Calu3 (cell line): Measurements from ENCODE around the gene FZR1. TPM values are rescaled to one million over a fixed set of nuclear protein-coding genes. Genes with fewer than 3 reads are reported as not detected.
A peak's percentile ranks its signal among the peaks of the same experiment; 100 is the strongest.

Source experiments
- BruUV-seq: library from RNA; stranded (reverse); fragments of 400-500 nt; replicated peaks from 2 replicates; lab custom pipeline; 2021; lab: Mats Ljungman, UMichigan
- CTCF ChIA-PET: fragments of 300-600 bp; sonication (Branson Sonifier 250); formaldehyde crosslinking; loops from one replicate; lab custom pipeline; 2022; ENCODE audit warnings: antibody characterized with exemption; lab: Charles Lee
- DNase-seq: peaks from one replicate; pipeline ENCODE4 v3.0.0; 2022
- H3K27ac Mint-ChIP-seq: one replicate; pipeline ENCODE4 v1.8.0; 2022; ENCODE audit warnings: mixed read lengths; ENCODE audit not compliant: unreplicated experiment
- H3K27me3 Mint-ChIP-seq: one replicate; pipeline ENCODE4 v1.8.0; 2022; ENCODE audit warnings: mixed read lengths; ENCODE audit not compliant: unreplicated experiment
- H3K36me3 Mint-ChIP-seq: one replicate; pipeline ENCODE4 v1.8.0; 2022; ENCODE audit warnings: mild to moderate bottlenecking, moderate library complexity, mixed read lengths; ENCODE audit not compliant: insufficient read depth, unreplicated experiment
- H3K4me1 Mint-ChIP-seq: one replicate; pipeline ENCODE4 v1.8.0; 2022; ENCODE audit warnings: mild to moderate bottlenecking, low read depth, mixed read lengths; ENCODE audit not compliant: unreplicated experiment
- H3K4me3 Mint-ChIP-seq: one replicate; pipeline ENCODE4 v1.8.0; 2022; ENCODE audit warnings: mild to moderate bottlenecking, low read depth, moderate library complexity, mixed read lengths; ENCODE audit not compliant: unreplicated experiment
- H3K9me3 Mint-ChIP-seq: one replicate; pipeline ENCODE4 v1.8.0; 2022; ENCODE audit warnings: low read depth, mixed read lengths; ENCODE audit not compliant: unreplicated experiment
- intact Hi-C: fragments of 100-400 bp; cut with micrococcal nuclease; formaldehyde crosslinking; loops from one replicate; pipeline ENCODE4 v1.10.0; 2022; ENCODE audit not compliant: unreplicated experiment
- total RNA-seq: library from RNA; stranded (reverse); gene quantifications from 2 replicates; pipeline ENCODE4 v1.2.3, GENCODE V29; 2022
- TF ChIP-seq, protein P1 (sequence below): fragments of 200-600 bp; IDR thresholded peaks from one replicate; pipeline ENCODE4 v1.8.0; 2022; ENCODE audit warnings: antibody characterized with exemption; ENCODE audit not compliant: unreplicated experiment

Gene FZR1
- total RNA-seq, 1 experiment from 2014 or later = 33.1 TPM

DNA sequence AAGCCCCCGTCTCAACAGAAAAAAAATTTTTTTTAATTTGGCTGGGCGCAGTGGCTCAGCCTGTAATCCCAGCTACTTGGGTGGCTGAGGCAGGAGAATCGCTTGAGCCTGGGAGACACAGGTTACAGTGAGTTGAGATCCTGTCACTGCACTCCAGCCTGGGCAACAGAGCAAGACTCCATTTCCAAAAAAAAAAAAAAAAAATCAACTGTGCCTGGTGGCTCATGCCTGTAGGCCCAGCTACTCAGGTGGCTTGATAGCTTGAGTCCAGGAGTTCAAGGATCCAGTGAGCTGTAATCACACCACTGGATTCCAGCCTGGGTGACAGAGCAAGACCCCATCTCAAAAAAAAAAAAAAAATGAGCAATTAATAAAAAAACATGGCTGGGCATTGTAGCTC lies 4.3 kb upstream of the FZR1 start:
- intact Hi-C loops = no loop called here
- CTCF ChIA-PET = interaction anchor here (0.7 kb wide), 1 partner anchor 18 kb away, joined by 5 read pairs; the partner anchor contains the start of gene SMIM44
- H3K36me3 Mint-ChIP-seq = peaks cover 36% of the 10 kb centered on the region
- no TSS peak for BruUV-seq
- no peak overlapping the region for H3K27ac Mint-ChIP-seq
- no peaks in the 10 kb centered on the region for H3K27me3 Mint-ChIP-seq
- DNase-seq = no peak
- no peak overlapping the region for H3K4me3 Mint-ChIP-seq
- H3K4me1 Mint-ChIP-seq = no peaks in the 10 kb centered on the region
- no peaks in the 10 kb centered on the region for H3K9me3 Mint-ChIP-seq
- TF ChIP-seq, protein P1, sequence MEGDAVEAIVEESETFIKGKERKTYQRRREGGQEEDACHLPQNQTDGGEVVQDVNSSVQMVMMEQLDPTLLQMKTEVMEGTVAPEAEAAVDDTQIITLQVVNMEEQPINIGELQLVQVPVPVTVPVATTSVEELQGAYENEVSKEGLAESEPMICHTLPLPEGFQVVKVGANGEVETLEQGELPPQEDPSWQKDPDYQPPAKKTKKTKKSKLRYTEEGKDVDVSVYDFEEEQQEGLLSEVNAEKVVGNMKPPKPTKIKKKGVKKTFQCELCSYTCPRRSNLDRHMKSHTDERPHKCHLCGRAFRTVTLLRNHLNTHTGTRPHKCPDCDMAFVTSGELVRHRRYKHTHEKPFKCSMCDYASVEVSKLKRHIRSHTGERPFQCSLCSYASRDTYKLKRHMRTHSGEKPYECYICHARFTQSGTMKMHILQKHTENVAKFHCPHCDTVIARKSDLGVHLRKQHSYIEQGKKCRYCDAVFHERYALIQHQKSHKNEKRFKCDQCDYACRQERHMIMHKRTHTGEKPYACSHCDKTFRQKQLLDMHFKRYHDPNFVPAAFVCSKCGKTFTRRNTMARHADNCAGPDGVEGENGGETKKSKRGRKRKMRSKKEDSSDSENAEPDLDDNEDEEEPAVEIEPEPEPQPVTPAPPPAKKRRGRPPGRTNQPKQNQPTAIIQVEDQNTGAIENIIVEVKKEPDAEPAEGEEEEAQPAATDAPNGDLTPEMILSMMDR = no peak

DNA sequence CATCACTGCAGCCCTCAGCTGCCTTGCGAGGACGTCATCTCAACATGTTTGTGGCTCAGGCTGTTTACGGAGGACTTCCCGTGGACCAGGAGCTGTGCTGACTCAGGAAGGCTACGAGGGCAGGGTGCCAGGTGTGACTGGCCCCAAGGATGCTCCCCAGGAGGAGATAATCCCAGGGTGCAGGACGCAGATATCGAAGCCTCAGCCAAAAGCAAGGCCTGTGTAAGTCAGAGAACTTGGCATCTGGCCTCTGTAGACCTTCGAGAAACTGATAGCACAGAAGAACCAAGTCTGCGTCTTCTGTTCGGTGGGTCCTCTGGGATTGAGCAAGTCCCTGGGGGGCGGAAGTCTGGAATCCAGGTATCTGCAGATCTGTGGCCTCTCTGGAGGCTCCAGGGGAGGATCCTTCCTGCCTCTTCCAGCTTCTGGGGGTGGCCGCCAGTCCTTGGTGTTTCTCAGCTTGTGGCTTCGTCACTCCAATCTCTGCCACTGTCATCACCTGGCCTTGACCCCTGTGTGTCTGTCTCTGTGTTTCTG lies 3.0 kb upstream of the FZR1 start:
- Mint-ChIP-seq H3K27ac (no peak overlapping the region), H3K27me3 (no peaks in the 10 kb centered on the region), H3K4me1 (no peaks in the 10 kb centered on the region), H3K36me3 (peaks cover 39% of the 10 kb centered on the region), H3K4me3 (no peak overlapping the region), H3K9me3 (no peaks in the 10 kb centered on the region)
- no peak for DNase-seq
- CTCF ChIA-PET = no interaction called here
- BruUV-seq = no TSS peak
- TF ChIP-seq, protein P1 = no peak
- intact Hi-C loops = no loop called here

DNA sequence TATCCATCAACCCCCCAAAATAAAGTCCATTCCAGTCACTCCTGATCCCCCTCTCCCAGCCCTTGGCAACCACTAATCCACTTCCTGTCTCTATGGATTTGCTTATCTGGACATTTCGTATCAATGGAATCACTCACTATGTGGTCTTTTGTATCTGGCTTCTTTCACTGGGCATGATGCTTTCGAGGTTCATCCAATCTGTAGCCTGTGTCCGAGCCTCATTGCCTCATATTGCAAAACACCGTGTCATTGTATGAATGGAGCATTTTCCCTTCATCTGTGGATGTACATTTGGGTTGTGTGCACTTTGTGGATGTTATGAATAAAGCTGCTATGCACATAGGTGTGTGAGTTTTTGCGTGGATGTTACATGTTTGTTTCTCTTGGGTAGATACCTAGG lies 1.4 kb upstream of the FZR1 start:
- H3K4me3 Mint-ChIP-seq = peak overlapping the region; percentile 92
- peaks cover 44% of the 10 kb centered on the region for H3K36me3 Mint-ChIP-seq
- TF ChIP-seq, protein P1 = no peak
- H3K4me1 Mint-ChIP-seq = peaks cover 8% of the 10 kb centered on the region
- peak overlapping the region; percentile 56 for H3K27ac Mint-ChIP-seq
- no peak for DNase-seq
- BruUV-seq = no TSS peak
- H3K27me3 Mint-ChIP-seq = no peaks in the 10 kb centered on the region
- no peaks in the 10 kb centered on the region for H3K9me3 Mint-ChIP-seq
- intact Hi-C loops = no loop called here
- CTCF ChIA-PET = no interaction called here

GRCh38 chr19:3506384-3507340 lies 551 bp downstream of the FZR1 start:
- intact Hi-C loops = no loop called here
- H3K27ac Mint-ChIP-seq = peak overlapping the region; percentile 69
- H3K36me3 Mint-ChIP-seq = peaks cover 28% of the 10 kb centered on the region
- peak overlapping the region; percentile 92 for H3K4me3 Mint-ChIP-seq
- CTCF ChIA-PET = interaction anchor here (0.6 kb wide), 1 partner anchor 1065 kb away, joined by 5 read pairs; no protein-coding TSS in a partner anchor
- H3K9me3 Mint-ChIP-seq = no peaks in the 10 kb centered on the region
- peaks cover 8% of the 10 kb centered on the region for H3K4me1 Mint-ChIP-seq
- H3K27me3 Mint-ChIP-seq = no peaks in the 10 kb centered on the region
- no TSS peak for BruUV-seq
- DNase-seq = no peak
- TF ChIP-seq, protein P1 = no peak
